NCI-H1417 (cell line): Measurements from ENCODE around the gene ANTKMT.
"Not testable (repeated sequence)": the region's sequence is repeated elsewhere in the genome, so short reads cannot be mapped to it uniquely, and the experiment has no call there.

Source experiments
- DNase-seq, 3 experiments: peaks; one replicate each; lab custom pipeline; 2025; lab: John Stamatoyannopoulos, UW

ANTKMT gene

GRCh38 chr16:728131-728889 is 7.4 kb downstream of the ANTKMT start:
- peak; percentile 73 to 85 (median 84) for DNase-seq

- DNase-seq, result no peak
These were observed 8.2 kb downstream of the ANTKMT start for GRCh38 chr16:728890-729744.

GRCh38 chr16:729768-730665 is 9.1 kb downstream of the ANTKMT start:
- no peak for DNase-seq

- no peak for DNase-seq
These were observed 9.9 kb downstream of the ANTKMT start for GRCh38 chr16:730666-731509.

- no peak for DNase-seq
These were observed 11.4 kb downstream of the ANTKMT start for GRCh38 chr16:732332-732731.

- DNase-seq, result no peak
These were observed 12.0 kb downstream of the ANTKMT start for GRCh38 chr16:732936-733335.

- DNase-seq, result no peak
These were observed 12.6 kb downstream of the ANTKMT start for GRCh38 chr16:733382-734207.

- no peak for DNase-seq
These were observed 13.4 kb downstream of the ANTKMT start for GRCh38 chr16:734208-734980.

GRCh38 chr16:734981-735881 is 14.3 kb downstream of the ANTKMT start:
- DNase-seq, result no peak

- DNase-seq, result no peak
These were observed 15.1 kb downstream of the ANTKMT start for GRCh38 chr16:735982-736453.

- no peak for DNase-seq
These were observed 16.1 kb downstream of the ANTKMT start for GRCh38 chr16:736936-737481.

GRCh38 chr16:739560-740458 is 18.9 kb downstream of the ANTKMT start:
- no peak for DNase-seq

- DNase-seq, result no peak
These were observed 19.5 kb downstream of the ANTKMT start for GRCh38 chr16:740459-740763.

GRCh38 chr16:740764-741505 is 20.0 kb downstream of the ANTKMT start, which contains the start of gene CIAO3:
Gene CIAO3, minus strand, starts transcription at chr16:740997. Its CDS starts 12 bp downstream, at chr16:740985.
- peak; percentile 87 to 98 (median 91) for DNase-seq

- no peak for DNase-seq
These were observed 21.2 kb downstream of the ANTKMT start for GRCh38 chr16:741986-742629.

GRCh38 chr16:742894-743293 is 21.9 kb downstream of the ANTKMT start:
- not testable (repeated sequence) for DNase-seq
